Inflammatory macrophage treated with lipopolysaccharide for 1 hour (primary cell): ENCODE measurements around the gene SSH2.
"Not testable (repeated sequence)": the region's sequence is repeated elsewhere in the genome, so short reads cannot be mapped to it uniquely, and the experiment has no call there.

Source experiments
- DNase-seq, 2 donors: peaks; one replicate each; pipeline ENCODE4 v3.0.0-alpha.2; 2020 to 2022

Gene SSH2

DNA sequence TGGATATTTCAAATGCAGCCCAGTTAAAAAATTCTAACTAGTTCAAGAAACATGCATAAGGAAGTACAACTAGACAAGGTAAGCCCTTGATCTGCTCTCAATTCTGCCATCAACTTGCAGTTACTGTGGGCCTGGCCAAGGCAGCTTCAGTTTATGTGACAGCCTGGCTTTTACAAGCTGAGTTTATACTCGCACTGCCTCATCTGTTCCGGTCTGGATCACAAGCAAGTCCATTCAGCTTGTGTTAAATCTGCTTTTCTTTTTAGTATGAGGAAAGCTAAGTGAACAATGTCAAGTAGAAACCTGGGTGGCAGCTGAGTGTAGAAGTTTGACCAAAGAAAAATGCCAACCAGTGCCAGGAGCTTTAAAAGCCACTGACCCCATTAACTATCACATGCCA lies 230.7 kb downstream of the SSH2 start:
- no peak for DNase-seq

DNA sequence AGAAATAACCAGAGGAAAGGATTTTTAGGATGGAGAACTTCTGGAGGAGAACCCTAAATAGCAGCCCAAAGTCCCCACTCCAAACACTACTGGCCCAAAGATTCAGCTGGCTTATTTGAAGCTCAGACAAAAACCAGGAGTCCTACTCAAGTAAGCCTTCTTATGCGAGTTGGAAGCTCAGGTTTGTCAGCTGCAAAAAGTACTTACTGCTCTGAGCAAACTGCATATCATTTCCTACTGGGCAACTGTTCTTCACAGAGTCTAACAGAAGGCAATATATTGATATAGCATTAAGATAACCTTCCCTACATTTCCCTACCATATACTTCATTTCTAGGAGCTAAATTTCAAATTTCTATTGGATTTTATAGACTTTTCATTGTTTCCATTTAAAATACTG lies 231.2 kb downstream of the SSH2 start:
- DNase-seq, result no peak

- DNase-seq, result no peak
Measured at GRCh38 chr17:29698019-29698777, 231.8 kb downstream of the SSH2 start.

- no peak for DNase-seq
Measured at GRCh38 chr17:29697371-29697770, 232.7 kb downstream of the SSH2 start.

DNA sequence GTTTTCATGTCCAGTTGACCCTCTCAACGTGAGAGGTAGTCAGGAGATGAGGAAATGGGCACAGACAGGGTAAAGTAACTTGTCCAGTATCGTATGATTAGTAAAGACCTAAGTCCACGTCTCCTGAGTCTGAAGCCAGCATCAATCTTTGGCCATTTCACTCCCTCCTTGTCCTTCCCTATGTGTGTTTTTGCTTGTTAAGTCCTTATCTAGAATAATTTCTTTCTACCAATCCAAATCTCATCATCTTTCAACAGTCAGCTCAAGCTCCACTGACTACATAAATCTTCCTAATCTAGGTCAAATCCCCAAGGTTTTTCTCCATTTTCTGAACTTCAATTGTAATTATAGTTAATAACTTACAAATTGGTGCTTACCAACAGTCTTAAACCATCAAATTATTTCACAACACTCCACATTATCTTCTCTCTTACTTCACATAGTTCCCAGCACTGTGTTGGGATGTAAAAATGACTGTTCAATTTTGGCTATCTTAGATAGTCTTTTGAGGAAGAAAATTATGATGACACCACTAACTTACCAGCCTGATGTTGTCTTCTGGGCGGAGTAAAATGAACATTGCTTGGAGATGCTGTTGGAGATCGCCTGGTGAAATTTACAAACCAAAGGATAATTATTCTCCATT lies 235.0 kb downstream of the SSH2 start:
- DNase-seq, result no peak

DNA sequence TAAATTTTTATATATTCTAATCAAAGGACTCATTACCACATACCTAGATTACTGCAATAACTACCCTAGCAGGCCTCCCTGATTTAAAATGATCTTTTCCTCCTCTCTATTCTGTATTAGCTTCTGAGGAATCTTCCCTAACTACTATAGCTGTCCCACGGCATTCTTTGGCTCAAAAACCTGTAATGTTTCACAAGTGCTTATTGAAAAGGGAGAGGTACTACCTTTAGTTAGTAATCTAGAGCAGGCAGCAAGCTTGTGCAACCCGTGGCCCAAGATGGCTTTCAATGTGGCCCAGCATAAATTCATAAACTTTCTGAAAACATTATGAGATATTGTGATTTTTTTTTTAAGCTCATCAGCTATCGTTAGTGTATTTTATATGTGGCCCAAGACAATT lies 236.3 kb downstream of the SSH2 start:
- DNase-seq, result no peak

GRCh38 chr17:29687596-29687995 lies 242.4 kb downstream of the SSH2 start:
- no peak for DNase-seq

- no peak for DNase-seq
Measured at GRCh38 chr17:29686993-29687590, 242.9 kb downstream of the SSH2 start.

GRCh38 chr17:29683481-29683880 lies 246.5 kb downstream of the SSH2 start:
- DNase-seq, result no peak

- DNase-seq, result no peak
Measured at GRCh38 chr17:29682987-29683386, 247.0 kb downstream of the SSH2 start.

DNA sequence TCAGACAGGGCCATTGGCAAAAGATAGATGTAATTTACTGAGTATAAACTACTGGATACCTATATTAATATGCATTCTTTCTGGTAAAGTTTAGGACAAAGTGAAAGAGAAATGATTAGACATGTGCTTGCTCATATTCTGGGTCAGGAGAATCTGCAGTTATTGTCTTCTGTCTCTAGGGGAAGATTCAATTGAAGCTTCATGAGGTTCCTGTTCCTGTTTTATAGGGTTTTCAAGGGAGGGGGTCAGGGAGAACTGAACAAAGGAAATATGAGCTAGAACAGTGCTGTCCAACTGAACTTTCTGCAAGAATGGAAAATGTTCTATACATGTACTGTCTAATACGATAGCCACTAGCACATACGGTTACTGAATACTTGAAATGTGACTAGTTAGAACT lies 248.0 kb downstream of the SSH2 start:
- DNase-seq, result peak; percentile 78 to 81

DNA sequence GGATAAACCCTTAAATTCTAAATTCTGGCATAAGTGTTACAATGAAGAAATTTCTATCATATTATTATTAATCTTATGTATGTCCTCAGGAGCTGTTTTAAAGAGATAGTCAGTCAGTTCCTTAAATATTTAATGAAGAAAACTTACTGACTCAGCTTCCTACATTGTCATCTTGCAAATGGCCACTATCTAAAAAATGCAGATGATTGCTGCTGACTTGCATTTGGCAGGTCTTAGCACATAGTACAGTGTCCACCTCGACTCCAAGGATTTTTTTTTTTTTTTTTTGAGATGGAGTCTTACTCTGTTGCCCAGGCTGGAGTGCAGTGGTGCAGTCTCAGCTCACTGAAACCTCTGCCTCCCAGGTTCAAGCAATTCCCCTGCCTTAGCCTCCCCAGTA lies 252.2 kb downstream of the SSH2 start:
- no peak for DNase-seq

DNA sequence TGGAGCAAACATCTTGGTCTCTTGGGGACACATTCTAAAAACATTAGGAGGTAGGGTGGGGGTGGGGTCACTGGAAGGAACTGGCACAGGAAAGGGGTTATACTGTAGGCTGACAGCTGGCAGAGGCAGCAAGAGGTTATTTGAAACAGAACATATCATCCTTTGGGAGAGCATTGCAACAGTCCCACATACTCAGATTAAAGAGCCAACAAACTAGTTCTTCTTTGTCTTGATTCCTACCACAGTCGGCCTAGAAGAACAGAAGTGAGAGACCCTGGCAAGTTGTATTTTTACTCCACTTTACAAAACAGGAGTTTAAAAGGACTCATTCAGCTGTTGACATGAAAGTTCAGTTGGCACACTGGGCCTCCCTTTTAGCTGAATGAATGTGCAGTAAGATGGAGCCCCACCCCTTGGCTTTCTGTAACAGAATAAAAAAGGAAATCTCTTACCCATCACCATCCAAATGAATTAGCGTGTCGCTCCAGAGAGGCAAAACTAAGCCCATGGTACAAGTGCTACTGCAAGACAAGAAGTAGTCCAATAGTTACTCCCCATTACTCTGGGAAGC lies 252.7 kb downstream of the SSH2 start:
- no peak for DNase-seq

DNA sequence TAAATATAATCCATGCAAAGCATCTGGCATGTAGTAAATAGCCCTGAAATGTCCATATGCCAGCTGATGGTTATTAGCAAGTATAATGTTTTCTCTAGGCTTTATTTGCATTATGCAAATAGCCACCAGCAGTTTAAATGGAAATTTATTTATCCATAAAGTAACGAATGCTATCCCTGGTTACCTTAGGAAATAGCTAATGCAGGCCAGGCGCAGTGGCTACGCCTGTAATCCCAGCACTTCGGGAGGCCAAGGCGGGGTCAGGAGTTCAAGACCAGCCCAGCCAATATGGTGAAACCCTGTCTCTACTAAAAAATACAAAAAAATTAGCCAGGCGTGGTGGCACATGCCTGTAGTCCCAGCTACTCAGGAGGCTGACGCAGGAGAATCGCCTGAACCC lies 254.1 kb downstream of the SSH2 start:
- not testable (repeated sequence) for DNase-seq

- DNase-seq, result no peak
Measured at GRCh38 chr17:29674281-29674680, 255.7 kb downstream of the SSH2 start.

- no peak for DNase-seq
Measured at GRCh38 chr17:29671661-29672060, 258.4 kb downstream of the SSH2 start.

DNA sequence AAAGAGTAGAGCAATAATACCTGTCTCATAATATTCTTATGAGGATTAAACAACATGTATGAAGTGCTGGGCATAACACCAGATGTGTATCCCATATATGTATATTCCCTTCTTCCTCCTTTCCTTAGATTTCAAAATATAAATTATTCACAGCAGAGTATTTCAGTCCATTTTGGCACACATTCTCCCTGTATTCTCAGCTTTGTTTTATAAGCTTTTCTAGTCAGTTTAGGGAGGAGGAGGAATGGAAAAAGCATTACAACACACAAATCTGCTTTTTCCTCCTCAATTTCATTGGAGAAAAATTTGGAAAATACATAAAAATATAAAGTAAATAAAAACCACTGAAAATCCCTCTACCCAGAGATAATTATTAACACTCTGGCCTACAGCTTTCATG lies 260.8 kb downstream of the SSH2 start:
- no peak for DNase-seq

DNA sequence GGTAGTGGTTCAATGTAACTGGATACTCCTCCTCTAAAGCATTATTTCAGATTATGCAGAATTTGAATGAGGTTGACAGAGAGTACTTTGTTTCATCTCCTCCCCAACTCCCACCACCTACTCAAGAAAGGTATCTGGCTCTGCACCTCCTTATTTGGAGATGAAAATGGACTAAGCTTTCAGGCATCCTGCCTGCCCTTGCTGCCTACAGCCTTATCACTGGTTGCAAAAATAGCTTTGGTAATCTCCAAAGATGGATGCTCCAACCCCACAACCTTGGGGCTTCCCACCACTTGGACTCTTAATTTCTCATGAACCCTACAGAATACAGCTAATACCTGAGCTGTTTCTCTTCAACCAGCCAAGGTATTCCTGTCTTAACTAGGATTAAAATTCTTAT lies 262.1 kb downstream of the SSH2 start:
- no peak for DNase-seq

GRCh38 chr17:29665481-29665810 lies 264.6 kb downstream of the SSH2 start:
- DNase-seq, result peak; percentile 64 to 66

DNA sequence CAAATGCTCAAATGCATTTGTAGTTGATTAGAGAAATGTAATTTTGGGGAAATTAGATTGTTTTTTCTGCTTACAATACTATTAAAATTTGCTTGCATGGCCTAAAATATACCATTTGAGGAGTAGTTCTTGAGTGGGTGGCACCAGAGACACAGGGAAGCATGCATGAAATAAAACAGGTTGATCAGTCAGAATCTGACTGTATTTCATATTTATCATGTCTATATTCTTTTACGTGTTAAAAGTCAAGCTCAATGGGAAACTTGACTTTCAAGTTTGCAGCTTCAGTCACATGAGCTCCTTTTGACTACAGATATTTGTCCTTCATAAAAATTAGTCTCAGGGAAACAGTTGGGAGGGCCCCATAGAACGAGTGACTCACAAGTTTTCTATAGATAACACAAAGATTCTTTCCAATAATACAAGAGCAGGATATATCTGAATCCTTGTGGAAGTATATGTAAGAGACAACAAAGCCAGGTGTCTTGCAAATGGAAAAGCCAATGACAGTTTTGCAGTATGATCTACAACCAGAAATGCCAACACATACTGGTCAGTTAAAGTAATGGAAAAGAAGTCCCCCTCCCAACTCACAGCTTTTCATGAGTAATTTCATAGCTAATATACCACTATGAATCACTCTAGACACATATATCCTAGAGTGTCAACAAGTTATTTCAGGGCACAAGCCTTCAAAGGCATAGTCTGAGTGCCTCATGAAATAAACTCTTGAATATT lies 265.1 kb downstream of the SSH2 start:
- no peak for DNase-seq

DNA sequence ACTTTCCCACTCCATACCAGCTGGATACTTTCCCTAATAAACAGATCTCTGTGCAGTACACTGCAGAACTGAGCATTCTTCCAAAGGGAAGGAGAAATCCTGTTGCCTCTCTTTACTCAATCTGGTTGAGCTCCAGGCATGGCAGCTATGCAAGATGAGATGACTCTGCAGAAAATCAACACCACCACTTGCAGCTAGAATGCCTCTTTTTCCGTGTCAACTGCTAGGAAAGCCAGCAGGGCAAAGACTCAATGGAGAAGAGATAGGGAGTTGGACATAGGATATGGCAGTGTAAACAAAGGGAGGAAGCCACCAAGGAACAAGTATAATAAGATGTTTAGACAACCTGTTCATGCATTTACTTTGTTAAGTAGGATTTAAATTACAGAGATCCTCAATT lies 266.9 kb downstream of the SSH2 start:
- DNase-seq, result no peak

GRCh38 chr17:29661213-29661612 lies 268.8 kb downstream of the SSH2 start:
- no peak for DNase-seq

DNA sequence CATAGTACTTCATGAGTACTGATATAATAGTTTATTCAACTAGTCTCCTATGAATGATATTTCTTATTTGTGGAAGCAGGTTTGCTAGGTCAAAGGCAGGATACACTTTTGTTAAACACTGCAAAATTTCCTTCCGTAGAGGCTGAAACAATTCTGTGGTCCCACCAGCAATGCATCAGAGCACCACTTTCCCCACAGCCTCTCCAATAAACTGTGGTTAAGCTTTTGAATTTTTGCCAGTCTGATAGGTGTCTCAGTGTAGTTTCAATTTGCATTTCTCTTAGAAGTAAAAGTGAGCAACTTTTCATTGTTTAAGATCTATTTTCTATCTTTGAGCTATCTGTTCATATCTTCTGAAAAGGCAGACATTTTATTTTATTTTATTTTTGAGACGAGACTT lies 270.9 kb downstream of the SSH2 start:
- DNase-seq, result no peak

DNA sequence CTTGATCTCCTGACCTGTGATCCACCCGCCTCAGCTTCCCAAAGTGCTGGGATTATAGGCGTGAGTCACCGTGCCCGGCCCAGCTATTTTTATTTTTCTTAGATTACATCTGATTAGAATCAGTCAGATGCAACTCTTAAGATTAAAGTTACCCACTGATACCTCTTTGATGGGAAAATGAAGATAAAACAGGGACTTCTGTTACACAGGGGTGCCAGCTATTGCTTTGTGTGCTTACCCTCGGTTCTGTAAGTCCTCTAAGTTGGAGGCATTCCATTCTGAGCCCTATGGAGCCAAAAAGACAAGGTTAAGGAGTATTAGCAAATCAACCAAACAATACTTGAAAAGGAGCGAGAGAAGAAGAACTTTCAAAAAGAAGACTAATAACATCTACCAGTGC lies 274.7 kb downstream of the SSH2 start:
- DNase-seq, result no peak
